ENCODE data around the gene OR52B2.

OR52B2 gene

GRCh38 chr11:6170226-6170625, at the start of gene OR52B2:
OR52B2 (minus strand) TSS chr11:6170326; CDS start chr11:6170326, 0 bp downstream.
- DNase-seq (ENCODE audit: low spot score): no peak

DNA sequence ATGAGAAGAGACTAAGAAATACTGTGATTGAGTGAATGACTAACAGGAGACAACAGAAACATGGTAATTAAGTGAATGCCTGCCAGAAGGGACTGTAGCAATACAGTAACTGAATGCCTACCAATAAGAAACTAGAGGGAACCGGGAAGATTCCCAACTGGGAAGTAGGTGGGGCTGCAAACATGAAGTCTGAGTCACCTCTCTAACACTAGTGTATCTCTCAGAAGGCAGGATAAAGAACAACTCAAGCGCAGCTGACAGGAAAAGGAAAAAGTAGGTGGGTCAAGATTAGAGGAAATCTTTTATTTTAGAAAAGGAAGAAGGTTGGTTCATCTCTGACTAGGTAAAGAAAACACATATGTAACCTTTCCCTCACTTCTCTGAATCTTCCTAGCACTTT, 49.2 kb upstream of the OR52B2 start:
- peak; percentile 93 for DNase-seq (ENCODE audit: low spot score)

DNA sequence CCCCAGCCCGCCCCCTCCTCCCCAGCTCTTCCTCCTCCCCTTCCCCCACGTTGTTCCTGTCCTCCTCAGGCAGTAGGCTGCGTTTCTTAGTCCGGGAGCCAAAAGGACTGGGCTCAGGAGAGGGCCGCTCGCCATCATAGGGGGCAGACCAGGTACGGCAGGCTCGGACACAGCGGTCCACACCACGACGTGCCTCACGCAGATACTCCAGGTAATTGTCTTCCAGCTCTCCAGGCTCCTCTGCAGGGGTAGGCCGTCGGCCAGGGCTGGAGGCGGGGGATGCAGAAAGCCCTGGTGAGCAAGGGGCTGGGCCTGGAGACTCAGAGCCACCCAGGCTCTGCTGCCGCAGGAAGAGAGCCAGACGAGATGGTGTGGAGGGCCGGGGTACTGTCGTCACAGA, 47.6 kb upstream of the OR52B2 start:
- DNase-seq (ENCODE audit: low spot score): no peak

DNA sequence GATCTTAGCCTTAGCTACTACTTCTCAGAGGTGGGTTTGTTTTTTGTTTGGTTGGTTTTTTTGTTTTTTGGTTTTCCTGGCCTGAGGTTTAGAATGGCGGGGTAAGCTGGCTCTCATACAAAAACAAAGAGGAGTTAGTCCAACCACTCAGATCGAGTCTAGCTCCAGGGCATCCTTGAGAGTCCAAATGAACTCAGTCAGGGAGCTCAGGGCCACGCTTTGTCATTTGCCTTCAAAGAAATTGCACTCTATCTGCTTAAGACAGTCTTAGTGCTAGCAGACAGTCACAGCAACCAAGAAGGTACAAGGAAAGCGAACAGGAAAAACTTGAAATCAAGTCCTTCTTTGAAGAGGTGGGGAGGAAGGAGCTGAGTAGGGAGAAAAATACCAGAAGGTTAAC, 46.4 kb upstream of the OR52B2 start:
- no peak for DNase-seq (ENCODE audit: low spot score)

- DNase-seq (ENCODE audit: low spot score): no peak
These were observed 44.4 kb upstream of the OR52B2 start for GRCh38 chr11:6214530-6214929.

- DNase-seq (ENCODE audit: low spot score): peak; percentile 62
These were observed 40.3 kb upstream of the OR52B2 start for GRCh38 chr11:6210274-6210955.

DNA sequence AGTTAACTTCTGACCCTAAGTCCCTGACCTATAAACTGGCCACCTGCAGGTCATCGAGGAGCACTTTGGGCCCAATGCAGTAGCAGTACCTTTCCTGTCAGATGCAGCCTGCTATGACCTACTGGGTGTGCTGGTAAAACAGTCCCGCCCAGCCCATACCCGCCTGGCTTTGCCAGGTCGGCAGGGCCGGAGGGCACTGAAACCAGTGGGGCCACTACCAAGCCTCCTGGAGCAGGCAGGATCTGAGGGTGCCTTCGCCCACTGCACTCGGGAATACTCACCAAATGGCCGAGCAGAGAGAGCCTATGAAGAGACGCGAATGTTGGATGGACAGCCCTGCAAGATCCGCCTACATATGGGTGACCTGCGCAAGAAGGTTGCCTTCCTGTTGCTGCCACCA, 39.7 kb upstream of the OR52B2 start:
- DNase-seq (ENCODE audit: low spot score): no peak

DNA sequence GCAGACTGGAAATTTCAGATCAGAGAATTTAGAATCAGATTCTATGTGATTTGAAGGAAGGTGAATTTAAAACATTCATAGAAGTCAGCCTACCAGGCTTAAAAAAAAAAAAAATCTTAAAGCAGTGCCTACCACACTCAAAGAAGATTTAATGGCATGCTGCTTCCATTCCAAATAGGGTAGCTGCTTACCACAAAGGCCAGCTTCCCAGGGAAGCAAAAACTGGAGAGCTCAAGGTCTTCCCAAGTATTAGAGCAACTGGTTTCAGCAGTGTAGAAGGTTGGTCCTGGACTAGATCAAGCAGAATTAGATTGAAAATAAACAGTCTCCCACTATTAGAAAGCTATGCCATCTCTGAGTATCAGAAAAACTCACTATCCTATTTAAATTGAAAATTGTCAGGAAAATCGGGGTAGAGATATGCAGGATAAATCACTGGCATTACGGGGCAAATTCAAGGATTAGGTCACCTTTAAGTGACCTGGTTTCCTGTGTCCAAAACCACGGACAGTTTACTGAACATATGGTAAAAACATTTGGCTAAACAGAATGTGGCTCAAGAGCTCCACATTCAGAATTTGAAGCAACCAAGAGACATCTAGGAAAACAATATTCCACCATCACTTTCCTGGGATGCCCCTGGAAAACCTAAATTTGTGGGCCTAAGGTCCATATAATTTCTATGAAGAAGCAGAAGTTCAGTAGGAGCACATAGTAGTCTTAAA, 36.5 kb upstream of the OR52B2 start:
- no peak for DNase-seq (ENCODE audit: low spot score)

- no peak for DNase-seq (ENCODE audit: low spot score)
These were observed 35.2 kb upstream of the OR52B2 start, which contains the start of gene C11orf42 for GRCh38 chr11:6205366-6205765. C11orf42 (plus strand) TSS chr11:6205557; CDS start chr11:6205616, 59 bp downstream.

DNA sequence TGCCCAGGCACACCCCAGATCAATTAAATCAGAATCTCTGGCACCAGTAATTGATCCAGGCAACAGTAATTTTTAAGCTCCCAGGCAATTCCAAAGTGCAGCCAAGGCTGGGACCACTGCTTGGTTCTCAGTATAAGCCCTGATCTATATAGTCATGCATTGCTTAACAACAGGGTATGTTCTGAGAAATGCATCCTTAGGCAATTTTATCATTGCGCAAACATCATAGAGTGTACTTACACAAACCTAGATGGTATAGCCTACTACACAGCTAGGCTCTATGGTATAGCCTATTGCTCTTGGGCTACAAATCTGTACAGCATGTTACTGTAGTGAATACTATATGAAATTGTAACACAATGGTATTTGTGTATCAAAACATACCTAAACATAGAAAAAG, 34.6 kb upstream of the OR52B2 start:
- DNase-seq (ENCODE audit: low spot score): no peak

GRCh38 chr11:6203327-6203726, 33.2 kb upstream of the OR52B2 start:
- no peak for DNase-seq (ENCODE audit: low spot score)

- DNase-seq (ENCODE audit: low spot score): peak; percentile 18
These were observed 31.9 kb upstream of the OR52B2 start for GRCh38 chr11:6202041-6202440.

DNA sequence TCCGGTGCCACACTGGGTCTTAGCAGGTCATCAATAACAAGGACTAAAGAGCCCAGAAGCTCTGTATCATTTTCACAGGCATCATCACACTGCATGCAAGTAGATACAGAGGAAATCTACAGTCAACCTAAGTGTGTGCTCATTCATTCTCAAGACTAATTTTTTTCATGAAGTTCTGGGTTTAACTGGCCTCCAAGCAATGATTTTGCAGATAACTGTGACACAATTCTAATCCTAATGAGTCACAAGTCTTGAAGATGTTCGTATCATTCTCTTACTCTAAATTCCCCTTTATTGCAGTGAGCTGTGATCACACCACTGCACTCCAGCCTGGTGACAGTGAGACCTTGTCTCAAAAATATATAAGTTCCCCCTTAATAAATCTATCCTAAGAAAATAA, 31.4 kb upstream of the OR52B2 start:
- DNase-seq (ENCODE audit: low spot score): peak; percentile 33

DNA sequence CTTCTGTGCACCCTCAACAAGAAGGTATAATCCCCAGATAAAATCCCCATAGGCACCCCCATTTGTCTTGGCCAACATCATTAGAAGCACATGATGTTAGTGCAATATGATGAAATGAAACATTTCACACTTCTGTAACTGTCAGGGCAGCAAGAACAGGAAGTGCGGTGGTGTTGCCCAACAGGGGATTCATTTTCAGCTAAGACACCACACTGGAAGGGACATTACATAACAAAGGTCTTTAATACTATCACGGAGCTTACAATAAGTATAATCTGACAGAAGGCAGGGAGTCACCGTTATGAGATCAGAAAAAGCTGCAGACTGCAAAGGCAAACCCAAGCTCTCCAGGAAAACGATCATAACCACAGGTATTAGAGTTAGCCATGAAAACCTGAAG, 30.8 kb upstream of the OR52B2 start:
- DNase-seq (ENCODE audit: low spot score): no peak

- no peak for DNase-seq (ENCODE audit: low spot score)
These were observed 29.2 kb upstream of the OR52B2 start, which contains the start of gene OR52W1 for GRCh38 chr11:6199174-6199810. OR52W1 (plus strand) TSS chr11:6199224; CDS start chr11:6199224, 0 bp downstream.

DNA sequence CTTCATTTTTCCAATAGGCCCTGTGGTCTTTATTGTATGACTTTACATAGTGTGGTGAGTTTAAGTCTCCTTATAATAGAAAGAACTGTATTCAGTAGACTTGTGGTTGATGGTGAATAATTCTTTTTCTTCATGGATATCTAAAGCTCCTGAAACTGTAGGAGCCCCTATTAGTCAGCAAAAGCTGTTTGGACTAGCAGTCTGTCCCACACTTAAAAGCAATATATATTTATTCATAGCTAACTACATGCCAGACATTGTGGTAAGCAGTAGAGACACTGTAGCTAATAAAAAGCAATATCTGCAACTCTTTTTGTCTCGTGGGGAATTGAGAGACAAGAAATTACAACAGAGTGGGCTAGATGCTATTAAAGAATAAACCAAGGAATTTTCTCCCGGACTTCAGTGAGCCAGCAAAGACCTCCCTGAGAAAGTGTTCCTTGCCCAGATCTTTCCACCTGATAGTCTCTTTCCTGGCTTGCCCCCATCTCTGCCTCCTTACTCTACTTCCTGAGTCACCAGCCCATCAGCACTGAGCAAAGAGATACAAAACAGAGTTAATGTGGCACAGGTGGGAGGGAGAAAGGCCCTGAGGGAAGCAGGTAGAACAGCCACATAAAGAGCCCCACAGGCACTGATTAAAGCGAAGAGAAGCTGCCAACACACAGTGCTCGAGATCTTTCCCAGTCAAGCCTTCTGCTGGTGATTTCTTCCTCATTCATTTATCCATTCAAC, 27.5 kb upstream of the OR52B2 start:
- DNase-seq (ENCODE audit: low spot score): no peak

GRCh38 chr11:6196396-6196795, 26.3 kb upstream of the OR52B2 start:
- no peak for DNase-seq (ENCODE audit: low spot score)

GRCh38 chr11:6194065-6194581, 24.0 kb upstream of the OR52B2 start:
- no peak for DNase-seq (ENCODE audit: low spot score)

DNA sequence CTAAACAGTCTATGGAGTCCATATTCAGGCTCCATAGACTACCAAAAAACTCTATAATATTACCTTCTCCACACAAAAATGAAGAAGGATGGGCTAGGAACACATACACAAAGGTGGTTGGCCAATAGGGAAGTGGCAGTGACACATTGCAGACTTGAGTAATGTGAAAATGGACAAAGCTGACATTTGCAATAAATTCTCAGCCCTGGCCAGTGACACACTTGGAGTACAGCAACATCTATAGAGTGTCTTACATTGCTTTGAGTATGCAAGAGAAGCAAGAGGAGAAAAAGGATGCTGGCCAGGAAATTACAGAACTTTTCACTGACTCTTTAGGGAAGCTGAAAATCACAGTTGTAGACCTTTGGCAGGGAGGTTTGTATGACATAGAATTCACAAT, 21.6 kb upstream of the OR52B2 start:
- DNase-seq (ENCODE audit: low spot score): no peak

- DNase-seq (ENCODE audit: low spot score): no peak
These were observed 5.3 kb upstream of the OR52B2 start for GRCh38 chr11:6175440-6175839.

DNA sequence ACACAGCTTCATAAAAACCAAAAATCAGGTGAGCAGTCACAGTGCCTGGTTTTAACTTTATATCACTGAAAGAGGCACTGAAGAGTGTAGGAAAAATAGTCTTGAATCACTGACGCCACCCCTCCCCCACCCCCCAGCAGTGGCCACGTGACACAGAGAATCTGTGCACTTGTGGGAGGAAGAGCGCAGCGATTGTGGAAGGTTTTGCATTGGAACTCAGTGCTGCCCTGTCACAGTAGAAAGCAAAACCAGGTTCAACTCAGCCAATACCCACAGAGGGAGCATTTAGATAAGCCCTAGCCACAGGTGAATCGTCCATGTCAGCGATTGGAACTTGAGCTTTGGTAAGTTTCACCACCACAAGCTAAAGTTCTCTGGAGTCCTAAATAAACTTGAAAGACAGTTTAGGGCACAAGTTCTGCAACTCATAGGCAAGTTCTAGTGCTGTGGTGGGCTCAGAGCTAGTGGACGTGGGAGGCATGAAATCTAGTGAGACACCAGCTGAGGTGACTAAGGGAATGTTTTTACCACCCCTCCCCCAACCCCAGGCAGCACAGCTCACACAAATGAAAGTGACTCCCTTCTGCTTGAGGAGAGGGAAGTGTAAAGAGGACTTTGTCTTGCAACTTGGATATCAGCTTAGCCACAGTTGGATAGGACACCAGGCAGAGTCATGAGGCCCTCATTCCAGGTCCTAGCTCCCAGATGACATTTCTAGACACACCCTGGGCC, 13.3 kb downstream of the OR52B2 start:
- no peak for DNase-seq (ENCODE audit: low spot score)

Data from AG08395 (cell line).